ENCODE data around the gene RAB40A.
"Not testable (repeated sequence)": the region's sequence is repeated elsewhere in the genome, so short reads cannot be mapped to it uniquely, and the experiment has no call there.

RAB40A gene

GRCh38 chrX:103520386-103520785, 1.1 kb upstream of the RAB40A start:
- peak; percentile 77 for DNase-seq

GRCh38 chrX:103518571-103518970, 718 bp downstream of the RAB40A start:
- peak; percentile 38 for DNase-seq

- peak; percentile 75 for DNase-seq
These were observed 2.0 kb downstream of the RAB40A start for GRCh38 chrX:103517246-103517645.

GRCh38 chrX:103513476-103514108, 5.7 kb downstream of the RAB40A start:
- DNase-seq = no peak

- no peak for DNase-seq
These were observed 6.2 kb downstream of the RAB40A start for GRCh38 chrX:103513067-103513466.

- no peak for DNase-seq
These were observed 9.3 kb downstream of the RAB40A start for GRCh38 chrX:103510031-103510430.

- no peak for DNase-seq
These were observed 15.5 kb downstream of the RAB40A start for GRCh38 chrX:103503853-103504207.

GRCh38 chrX:103503163-103503852, 16.0 kb downstream of the RAB40A start:
- peak; percentile 16 for DNase-seq

- DNase-seq = no peak
These were observed 20.5 kb downstream of the RAB40A start for GRCh38 chrX:103498786-103499185.

GRCh38 chrX:103495786-103496185, 23.5 kb downstream of the RAB40A start:
- DNase-seq = peak; percentile 20

- DNase-seq = not testable (repeated sequence)
These were observed 25.7 kb downstream of the RAB40A start for GRCh38 chrX:103493578-103493977.

GRCh38 chrX:103489733-103490132, 29.6 kb downstream of the RAB40A start:
- DNase-seq = peak; percentile 30

- no peak for DNase-seq
These were observed 30.5 kb downstream of the RAB40A start for GRCh38 chrX:103488794-103489193.

- DNase-seq = peak; percentile 21
These were observed 31.0 kb downstream of the RAB40A start for GRCh38 chrX:103488332-103488731.

- no peak for DNase-seq
These were observed 35.6 kb downstream of the RAB40A start for GRCh38 chrX:103483720-103484119.

- DNase-seq = no peak
These were observed 38.8 kb downstream of the RAB40A start for GRCh38 chrX:103480526-103480925.

- no peak for DNase-seq
These were observed 41.8 kb downstream of the RAB40A start for GRCh38 chrX:103477496-103477895.

- DNase-seq = no peak
These were observed 43.9 kb downstream of the RAB40A start for GRCh38 chrX:103475381-103475780.

- not testable (repeated sequence) for DNase-seq
These were observed 49.3 kb downstream of the RAB40A start for GRCh38 chrX:103469977-103470376.

GRCh38 chrX:103467887-103468286, 51.4 kb downstream of the RAB40A start:
- no peak for DNase-seq

- DNase-seq = no peak
These were observed 52.1 kb downstream of the RAB40A start for GRCh38 chrX:103467156-103467555.

GRCh38 chrX:103464774-103465117, 54.5 kb downstream of the RAB40A start:
- peak; percentile 65 for DNase-seq

- DNase-seq = peak; percentile 45
These were observed 55.1 kb downstream of the RAB40A start for GRCh38 chrX:103464072-103464773.

GRCh38 chrX:103461156-103461555, 58.1 kb downstream of the RAB40A start:
- no peak for DNase-seq
